SK-N-SH (cell line): ENCODE measurements around the gene GPC5. TPM values are rescaled to one million over a fixed set of nuclear protein-coding genes. Genes with fewer than 3 reads are reported as not detected.

Source experiments
- CTCF ChIA-PET: fragments of 300-600, 350-600 bp; formaldehyde crosslinking; extraction: SDS; loops from one replicate; lab custom pipeline; 2021; lab: Yijun Ruan, JAX
- POLR2A ChIA-PET: fragments of 350-600 bp; sonication (Branson Sonifier 250); formaldehyde crosslinking; extraction: SDS; loops from one replicate; lab custom pipeline; 2020; ENCODE audit warnings: antibody characterized with exemption, inconsistent platforms; lab: Yijun Ruan, JAX
- DNase-seq: peaks from one replicate; pipeline ENCODE4 v3.0.0; 2012
- H2AFZ ChIP-seq: fragments of 200-600 bp; sonication (generic); 2 replicates; pipeline ENCODE4 v1.8.1; 2016; ENCODE audit warnings: antibody characterized with exemption, mild to moderate bottlenecking, low read depth
- H3F3A ChIP-seq: fragments of 200-600 bp; sonication (generic); replicated peaks from 2 replicates; pipeline ENCODE3; 2016; ENCODE audit warnings: antibody characterized with exemption, mild to moderate bottlenecking; ENCODE audit not compliant: insufficient read depth
- H3K27ac ChIP-seq, 2 experiments: fragments of 200-500 bp in 1 of 2; fragments of 200-600 bp in 1 of 2; sonication (Bioruptor generic) in 1 of 2; sonication (generic), shearing (Covaris generic) in 1 of 2; 2 replicates each; pipeline versions ENCODE4 v1.5.1 to v1.6.1; 2014 to 2016; ENCODE audit warnings: low read depth in 2 of 2, inconsistent platforms in 1 of 2, low read length in 1 of 2, mild to moderate bottlenecking in 1 of 2, mixed read lengths in 1 of 2
- H3K27me3 ChIP-seq: fragments of 200-600 bp; sonication (generic), shearing (Covaris generic); 2 replicates; pipeline ENCODE4 v1.6.1; 2016; ENCODE audit warnings: mixed run types; ENCODE audit not compliant: insufficient read depth
- H3K36me3 ChIP-seq, 2 experiments: fragments of 200-500 bp in 1 of 2; fragments of 200-600 bp in 1 of 2; sonication (Bioruptor generic) in 1 of 2; sonication (generic) in 1 of 2; replicated peaks in 1 of 2; 2 replicates each; pipeline versions ENCODE3 to v1.5.1; 2014 to 2016; ENCODE audit warnings: low read length in 1 of 2, mild to moderate bottlenecking in 1 of 2; ENCODE audit not compliant: insufficient read depth in 2 of 2, control insufficient read depth in 1 of 2
- H3K4me1 ChIP-seq, 2 experiments: fragments of 200-500 bp in 1 of 2; fragments of 200-600 bp in 1 of 2; sonication (Bioruptor generic) in 1 of 2; sonication (generic), shearing (Covaris generic) in 1 of 2; 2 replicates each; pipeline versions ENCODE4 v1.5.1 to v1.6.1; 2014 to 2016; ENCODE audit warnings: low read depth in 1 of 2, low read length in 1 of 2, mixed run types in 1 of 2; ENCODE audit not compliant: insufficient read depth in 2 of 2, control insufficient read depth in 1 of 2
- H3K4me2 ChIP-seq: fragments of 200-600 bp; sonication (generic), shearing (Covaris generic); 2 replicates; pipeline ENCODE4 v1.6.1; 2017; ENCODE audit warnings: mixed run types
- H3K4me3 ChIP-seq, 2 experiments: fragments of 200-500 bp in 1 of 2; fragments of 200-600 bp in 1 of 2; sonication (Bioruptor generic) in 1 of 2; sonication (generic), shearing (Covaris generic) in 1 of 2; 2 replicates each; pipeline versions ENCODE4 v1.5.1 to v1.8.1; 2014 to 2016; ENCODE audit warnings: low read depth in 2 of 2, inconsistent platforms in 1 of 2, low read length in 1 of 2, mild to moderate bottlenecking in 1 of 2, mixed read lengths in 1 of 2, moderate library complexity in 1 of 2
- H3K79me2 ChIP-seq: fragments of 200-600 bp; sonication (generic); 2 replicates; pipeline ENCODE4 v1.8.1; 2017; ENCODE audit warnings: mild to moderate bottlenecking; ENCODE audit not compliant: insufficient read depth
- H3K9ac ChIP-seq: fragments of 200-600 bp; sonication (generic); 2 replicates; pipeline ENCODE4 v1.6.1; 2017; ENCODE audit warnings: mixed run types
- H3K9me2 ChIP-seq: fragments of 200-600 bp; sonication (generic); 2 replicates; pipeline ENCODE4 v1.6.1; 2017; ENCODE audit warnings: mixed run types
- H3K9me3 ChIP-seq: fragments of 200-600 bp; sonication (generic); 2 replicates; pipeline ENCODE4 v1.6.1; 2017; ENCODE audit warnings: mixed run types, mild to moderate bottlenecking, moderate library complexity
- H4K20me1 ChIP-seq: fragments of 200-600 bp; sonication (generic); 2 replicates; pipeline ENCODE4 v1.6.1; 2017; ENCODE audit warnings: mild to moderate bottlenecking, mixed run types; ENCODE audit not compliant: insufficient read depth
- EP300 ChIP-seq, 2 experiments: IDR thresholded peaks; 2 replicates each; pipeline versions ENCODE4 v1.4.0 to v1.6.1; 2012; ENCODE audit warnings: borderline replicate concordance in 1 of 2, low read depth in 1 of 2, low read length in 1 of 2
- EZH2phosphoT487 ChIP-seq: fragments of 200-600 bp; sonication (generic); IDR thresholded peaks from 2 replicates; pipeline ENCODE4 v1.6.1; 2017; ENCODE audit warnings: low read depth, mixed run types, mild to moderate bottlenecking, antibody characterized with exemption, moderate library complexity, borderline replicate concordance
- FOXM1 ChIP-seq: IDR thresholded peaks from 2 replicates; pipeline ENCODE4 v1.4.0; 2012; ENCODE audit warnings: low read depth, mild to moderate bottlenecking
- GABPA ChIP-seq: IDR thresholded peaks from 2 replicates; pipeline ENCODE4 v1.4.0; 2012; ENCODE audit warnings: low read depth, mild to moderate bottlenecking
- JUND ChIP-seq: IDR thresholded peaks from 2 replicates; pipeline ENCODE4 v1.4.0; 2012
- MAX ChIP-seq: IDR thresholded peaks from 2 replicates; pipeline ENCODE4 v1.4.0; 2012; ENCODE audit warnings: low read depth
- MEF2A ChIP-seq: IDR thresholded peaks from 2 replicates; pipeline ENCODE4 v1.4.0; 2012; ENCODE audit warnings: low read depth, borderline replicate concordance
- NFIC ChIP-seq: IDR thresholded peaks from 2 replicates; pipeline ENCODE4 v1.4.0; 2012; ENCODE audit warnings: borderline replicate concordance
- NRF1 ChIP-seq: IDR thresholded peaks from 2 replicates; pipeline ENCODE4 v1.6.1; 2012; ENCODE audit warnings: low read depth, mild to moderate bottlenecking, low read length
- POLR2AphosphoS5 ChIP-seq: IDR thresholded peaks from 2 replicates; pipeline ENCODE4 v1.6.1; 2012; ENCODE audit warnings: low read depth, low read length
- RAD21 ChIP-seq: IDR thresholded peaks from 2 replicates; pipeline ENCODE4 v1.6.1; 2012; ENCODE audit warnings: mild to moderate bottlenecking, low read length
- RCOR1 ChIP-seq: fragments of 150-350 bp; IDR thresholded peaks from 2 replicates; pipeline ENCODE4 v1.6.1; 2017; ENCODE audit warnings: antibody characterized with exemption, low read length
- RXRA ChIP-seq: IDR thresholded peaks from 2 replicates; pipeline ENCODE4 v1.4.0; 2012; ENCODE audit warnings: low read depth, mild to moderate bottlenecking, borderline replicate concordance
- SMC3 ChIP-seq: IDR thresholded peaks from 2 replicates; pipeline ENCODE4 v1.6.1; 2012; ENCODE audit warnings: low read depth, low read length, improper control_type of control experiment
- TCF12 ChIP-seq: IDR thresholded peaks from 2 replicates; pipeline ENCODE4 v1.4.0; 2012
- TEAD4 ChIP-seq: IDR thresholded peaks from 2 replicates; pipeline ENCODE4 v1.4.0; 2012; ENCODE audit warnings: mild to moderate bottlenecking, borderline replicate concordance; ENCODE audit not compliant: insufficient read depth
- ZBTB33 ChIP-seq: IDR thresholded peaks from 2 replicates; pipeline ENCODE4 v1.4.0; 2012; ENCODE audit warnings: low read depth, borderline replicate concordance
- WGBS: methylation state at CpG from one replicate; pipeline ENCODE4 v1.1.6; 2017; ENCODE audit warnings: low lambda C conversion rate; 5-methylcytosine and 5-hydroxymethylcytosine counted together
- polyA plus RNA-seq, 3 experiments: library from polyadenylated mRNA; depleted of rRNA; stranded (reverse); fragments of >200 nt; gene quantifications; 2 replicates each; pipeline ENCODE4 v1.2.3, GENCODE V29; 2012
- TF ChIP-seq, protein P1 (sequence below): IDR thresholded peaks from 2 replicates; pipeline ENCODE4 v1.4.0; 2012; ENCODE audit warnings: low read depth, borderline replicate concordance
- TF ChIP-seq, protein P2 (sequence below): fragments of 200-600 bp; sonication (generic); IDR thresholded peaks from 2 replicates; pipeline ENCODE4 v1.6.1; 2017; ENCODE audit warnings: antibody characterized with exemption, mild to moderate bottlenecking, moderate library complexity
- TF ChIP-seq, protein P3 (sequence below): fragments of 150-350 bp; IDR thresholded peaks from 2 replicates; pipeline ENCODE4 v1.6.1; 2017; ENCODE audit warnings: antibody characterized with exemption, low read length, low read depth, borderline replicate concordance

GPC5 gene
- polyA plus RNA-seq, 1 of the 3 experiments (the other 2 are of a cell fraction): 0.03 TPM

- CTCF ChIA-PET: no interaction called here
- no peak for DNase-seq
- Histone ChIP-seq H3K4me3 (no peak overlapping the region), H3F3A (no peaks in the 10 kb centered on the region), H3K79me2 (no peaks in the 10 kb centered on the region), H2AFZ (no peak overlapping the region), H4K20me1 (no peaks in the 10 kb centered on the region), H3K9ac (no peak overlapping the region), H3K4me2 (no peak overlapping the region), H3K27me3 (no peaks in the 10 kb centered on the region), H3K9me3 (no peaks in the 10 kb centered on the region), H3K9me2 (no peaks in the 10 kb centered on the region), H3K27ac (no peak overlapping the region), H3K36me3 (no peaks in the 10 kb centered on the region), H3K4me1 (no peaks in the 10 kb centered on the region; a peak in 1 of 4 replicates)
- TF ChIP-seq RXRA: peak; percentile 44; the same call in 1 of the 2 replicates
- TF ChIP-seq, protein P1, sequence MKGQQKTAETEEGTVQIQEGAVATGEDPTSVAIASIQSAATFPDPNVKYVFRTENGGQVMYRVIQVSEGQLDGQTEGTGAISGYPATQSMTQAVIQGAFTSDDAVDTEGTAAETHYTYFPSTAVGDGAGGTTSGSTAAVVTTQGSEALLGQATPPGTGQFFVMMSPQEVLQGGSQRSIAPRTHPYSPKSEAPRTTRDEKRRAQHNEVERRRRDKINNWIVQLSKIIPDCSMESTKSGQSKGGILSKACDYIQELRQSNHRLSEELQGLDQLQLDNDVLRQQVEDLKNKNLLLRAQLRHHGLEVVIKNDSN: no peak
- WGBS: 63% methylated on average over 2 of the region's 2 CpGs
- POLR2A ChIA-PET: no interaction called here
These were observed 916.8 kb downstream of the GPC5 start for GRCh38 chr13:92315265-92315664.

DNA sequence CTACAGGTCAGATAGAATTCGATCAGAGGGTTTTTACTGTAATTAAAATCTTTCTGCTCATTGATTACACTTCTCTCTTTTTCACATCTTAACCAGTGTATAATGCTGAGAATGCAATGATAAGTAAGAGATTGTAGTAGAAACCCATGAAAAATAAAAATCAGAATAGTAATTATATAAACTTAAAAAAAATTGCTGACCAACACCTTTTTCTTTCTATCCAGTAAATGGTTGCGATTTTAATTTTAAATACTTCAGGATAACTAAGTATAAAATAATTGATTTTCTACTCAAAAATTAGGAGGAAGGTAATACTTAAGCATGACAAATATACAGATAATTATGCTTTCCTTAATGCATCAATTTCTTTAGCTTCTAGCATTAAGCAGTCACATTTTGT lies 917.6 kb downstream of the GPC5 start:
- H3K4me1 ChIP-seq: no peaks in the 10 kb centered on the region; a peak in 1 of 4 replicates
- CTCF ChIA-PET: no interaction called here
- H3K9ac ChIP-seq: no peak overlapping the region
- no peaks in the 10 kb centered on the region for H3K36me3 ChIP-seq
- H2AFZ ChIP-seq: no peak overlapping the region
- H3K27me3 ChIP-seq: no peaks in the 10 kb centered on the region
- H3K4me2 ChIP-seq: no peak overlapping the region
- no peak for TF ChIP-seq NRF1
- TF ChIP-seq, protein P2, sequence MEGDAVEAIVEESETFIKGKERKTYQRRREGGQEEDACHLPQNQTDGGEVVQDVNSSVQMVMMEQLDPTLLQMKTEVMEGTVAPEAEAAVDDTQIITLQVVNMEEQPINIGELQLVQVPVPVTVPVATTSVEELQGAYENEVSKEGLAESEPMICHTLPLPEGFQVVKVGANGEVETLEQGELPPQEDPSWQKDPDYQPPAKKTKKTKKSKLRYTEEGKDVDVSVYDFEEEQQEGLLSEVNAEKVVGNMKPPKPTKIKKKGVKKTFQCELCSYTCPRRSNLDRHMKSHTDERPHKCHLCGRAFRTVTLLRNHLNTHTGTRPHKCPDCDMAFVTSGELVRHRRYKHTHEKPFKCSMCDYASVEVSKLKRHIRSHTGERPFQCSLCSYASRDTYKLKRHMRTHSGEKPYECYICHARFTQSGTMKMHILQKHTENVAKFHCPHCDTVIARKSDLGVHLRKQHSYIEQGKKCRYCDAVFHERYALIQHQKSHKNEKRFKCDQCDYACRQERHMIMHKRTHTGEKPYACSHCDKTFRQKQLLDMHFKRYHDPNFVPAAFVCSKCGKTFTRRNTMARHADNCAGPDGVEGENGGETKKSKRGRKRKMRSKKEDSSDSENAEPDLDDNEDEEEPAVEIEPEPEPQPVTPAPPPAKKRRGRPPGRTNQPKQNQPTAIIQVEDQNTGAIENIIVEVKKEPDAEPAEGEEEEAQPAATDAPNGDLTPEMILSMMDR: no peak
- TF ChIP-seq EZH2phosphoT487: no peak
- no peak for TF ChIP-seq RCOR1
- TF ChIP-seq POLR2AphosphoS5: no peak
- TF ChIP-seq ZBTB33: no peak
- TF ChIP-seq, protein P3, sequence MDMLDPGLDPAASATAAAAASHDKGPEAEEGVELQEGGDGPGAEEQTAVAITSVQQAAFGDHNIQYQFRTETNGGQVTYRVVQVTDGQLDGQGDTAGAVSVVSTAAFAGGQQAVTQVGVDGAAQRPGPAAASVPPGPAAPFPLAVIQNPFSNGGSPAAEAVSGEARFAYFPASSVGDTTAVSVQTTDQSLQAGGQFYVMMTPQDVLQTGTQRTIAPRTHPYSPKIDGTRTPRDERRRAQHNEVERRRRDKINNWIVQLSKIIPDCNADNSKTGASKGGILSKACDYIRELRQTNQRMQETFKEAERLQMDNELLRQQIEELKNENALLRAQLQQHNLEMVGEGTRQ: no peak
- TF ChIP-seq MAX: no peak
- TF ChIP-seq SMC3: no peak
- no peak for TF ChIP-seq TCF12
- TF ChIP-seq TEAD4: no peak
- TF ChIP-seq FOXM1: no peak
- TF ChIP-seq RXRA: no peak
- TF ChIP-seq NFIC: no peak
- TF ChIP-seq MEF2A: no peak
- no peak for TF ChIP-seq JUND
- no peak for TF ChIP-seq EP300 (IDR thresholded peaks at IDR 0.05; ENCODE audit: borderline replicate concordance in 1 of 2, low read depth in 1 of 2, low read length in 1 of 2)
- no peak for TF ChIP-seq GABPA
- TF ChIP-seq RAD21: no peak
- no peaks in the 10 kb centered on the region for H3F3A ChIP-seq
- no peak overlapping the region for H3K27ac ChIP-seq
- H3K79me2 ChIP-seq: no peaks in the 10 kb centered on the region
- no peak for DNase-seq
- H3K9me2 ChIP-seq: no peaks in the 10 kb centered on the region
- H3K9me3 ChIP-seq: no peaks in the 10 kb centered on the region
- POLR2A ChIA-PET: no interaction called here
- H4K20me1 ChIP-seq: no peaks in the 10 kb centered on the region
- WGBS: 86% methylated on average over 2 of the region's 2 CpGs
- no peak overlapping the region for H3K4me3 ChIP-seq
